ENCODE measurements around the gene CNOT2.

The CNOT2 gene

GRCh38 chr12:70272510-70272909, 29.3 kb downstream of the CNOT2 start:
- DNase-seq, result no peak
- peak overlapping the region; percentile 10 for H3K27ac Mint-ChIP-seq
- H3K4me1 Mint-ChIP-seq, result peaks cover 53% of the 10 kb centered on the region
- no peaks in the 10 kb centered on the region for H3K27me3 Mint-ChIP-seq (ENCODE audit: low read depth, poor library complexity)
- peaks cover 33% of the 10 kb centered on the region for H3K9me3 Mint-ChIP-seq
- H3K4me3 Mint-ChIP-seq, result no peak overlapping the region
- TF ChIP-seq CTCF (IDR thresholded peaks at IDR 0.05), result no peak
- H3K36me3 Mint-ChIP-seq (ENCODE audit: low read depth), result peaks cover 67% of the 10 kb centered on the region

DNA sequence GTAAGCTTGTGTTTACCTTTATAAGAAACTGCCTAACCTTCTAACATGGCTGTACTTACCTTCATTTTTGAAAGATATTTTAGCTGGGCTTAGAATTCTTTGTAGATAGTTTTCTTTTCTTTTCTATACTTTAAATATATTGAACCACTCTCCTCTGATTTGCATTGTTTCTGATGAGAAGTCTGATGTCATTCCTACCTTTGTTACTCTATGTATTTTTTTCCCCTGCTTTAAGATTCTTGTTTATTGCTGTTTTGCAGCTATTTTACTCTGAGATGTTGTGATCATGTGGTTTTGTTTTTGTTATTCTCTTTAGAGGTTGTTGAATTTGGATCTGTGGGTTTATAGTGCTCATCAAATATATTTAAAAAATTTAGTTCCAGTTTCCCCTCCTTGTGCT, 31.8 kb downstream of the CNOT2 start:
- no peak overlapping the region for H3K27ac Mint-ChIP-seq
- H3K4me1 Mint-ChIP-seq, result peaks cover 32% of the 10 kb centered on the region
- DNase-seq, result no peak
- peaks cover 28% of the 10 kb centered on the region for H3K9me3 Mint-ChIP-seq
- no peaks in the 10 kb centered on the region for H3K27me3 Mint-ChIP-seq (ENCODE audit: low read depth, poor library complexity)
- peaks cover 72% of the 10 kb centered on the region for H3K36me3 Mint-ChIP-seq (ENCODE audit: low read depth)
- H3K4me3 Mint-ChIP-seq, result no peak overlapping the region
- TF ChIP-seq CTCF (IDR thresholded peaks at IDR 0.05), result no peak

DNA sequence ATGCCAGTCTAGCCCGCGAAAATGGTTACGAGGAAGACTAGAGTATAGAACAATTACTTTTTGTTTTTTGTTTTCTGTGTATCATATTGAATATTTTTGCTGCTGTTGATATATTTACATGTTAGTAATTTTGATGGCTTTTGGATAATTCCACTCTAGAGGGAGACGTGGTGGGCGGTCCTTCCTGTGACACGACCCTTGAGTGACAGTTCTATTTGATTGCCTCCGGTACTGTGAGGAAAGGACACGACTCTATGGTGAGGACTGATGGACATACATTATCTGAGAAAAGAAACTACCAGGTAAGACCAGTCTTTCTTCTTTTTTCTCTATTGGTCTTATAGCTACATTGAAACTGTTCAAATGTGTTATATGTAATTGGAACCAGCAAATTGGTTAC, 34.7 kb downstream of the CNOT2 start:
- no peak for TF ChIP-seq CTCF (IDR thresholded peaks at IDR 0.05)
- Mint-ChIP-seq H3K27me3 (ENCODE audit: low read depth, poor library complexity) (no peaks in the 10 kb centered on the region), H3K4me1 (peaks cover 3% of the 10 kb centered on the region), H3K9me3 (peaks cover 28% of the 10 kb centered on the region), H3K4me3 (no peak overlapping the region), H3K36me3 (ENCODE audit: low read depth) (peaks cover 76% of the 10 kb centered on the region), H3K27ac (no peak overlapping the region)
- no peak for DNase-seq

- Mint-ChIP-seq H3K9me3 (peaks cover 19% of the 10 kb centered on the region), H3K36me3 (ENCODE audit: low read depth) (peaks cover 73% of the 10 kb centered on the region), H3K27me3 (ENCODE audit: low read depth, poor library complexity) (no peaks in the 10 kb centered on the region), H3K4me3 (no peak overlapping the region), H3K27ac (no peak overlapping the region), H3K4me1 (no peaks in the 10 kb centered on the region)
- no peak for TF ChIP-seq CTCF (IDR thresholded peaks at IDR 0.05)
- DNase-seq, result no peak
Observed at GRCh38 chr12:70278945-70279344, 35.7 kb downstream of the CNOT2 start.

DNA sequence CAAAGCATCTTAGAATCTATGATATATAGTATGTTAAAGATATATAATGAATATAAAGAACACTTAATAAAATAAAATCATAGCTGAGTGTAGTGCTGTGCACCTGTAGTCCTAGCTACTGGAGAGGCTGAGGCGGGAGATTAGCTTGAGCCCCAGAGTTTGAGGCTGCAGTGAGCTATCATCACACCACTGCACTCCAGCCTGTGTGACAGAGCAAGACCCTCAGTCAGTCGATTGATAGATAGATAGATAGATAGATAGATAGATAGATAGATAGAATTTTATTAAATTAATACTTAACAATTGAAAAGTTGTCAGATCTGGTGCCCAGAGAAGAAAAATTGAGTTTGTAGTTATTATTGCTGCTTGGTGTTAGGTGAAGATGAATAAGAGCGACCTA, 40.0 kb downstream of the CNOT2 start:
- no peaks in the 10 kb centered on the region for H3K4me1 Mint-ChIP-seq
- no peak for TF ChIP-seq CTCF (IDR thresholded peaks at IDR 0.05)
- H3K4me3 Mint-ChIP-seq, result no peak overlapping the region
- H3K27me3 Mint-ChIP-seq (ENCODE audit: low read depth, poor library complexity), result no peaks in the 10 kb centered on the region
- no peak for DNase-seq
- peaks cover 71% of the 10 kb centered on the region for H3K36me3 Mint-ChIP-seq (ENCODE audit: low read depth)
- H3K27ac Mint-ChIP-seq, result no peak overlapping the region
- H3K9me3 Mint-ChIP-seq, result no peaks in the 10 kb centered on the region

DNA sequence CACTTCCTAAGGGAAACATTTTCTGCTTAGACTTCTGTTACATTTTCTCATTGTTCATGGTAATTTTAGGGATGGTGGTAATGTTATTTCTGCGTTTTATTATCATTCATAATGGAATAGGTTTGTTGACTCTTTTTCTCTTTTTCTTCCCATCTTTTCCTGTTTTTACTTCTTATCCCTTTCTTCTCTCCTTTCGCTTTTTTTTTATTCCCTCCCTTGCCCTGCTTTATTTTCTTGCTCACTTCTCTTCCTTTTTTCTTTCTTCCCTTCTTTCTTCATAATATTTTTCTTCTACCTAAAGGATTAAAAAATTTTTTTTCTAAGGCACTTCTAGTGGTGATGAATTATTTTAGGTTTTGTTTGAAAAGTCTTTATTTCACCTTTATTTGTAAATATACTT, 45.6 kb downstream of the CNOT2 start:
- Mint-ChIP-seq H3K4me3 (no peak overlapping the region), H3K4me1 (peaks cover 20% of the 10 kb centered on the region), H3K27ac (no peak overlapping the region), H3K9me3 (peaks cover 4% of the 10 kb centered on the region), H3K36me3 (ENCODE audit: low read depth) (peaks cover 83% of the 10 kb centered on the region), H3K27me3 (ENCODE audit: low read depth, poor library complexity) (no peaks in the 10 kb centered on the region)
- no peak for TF ChIP-seq CTCF (IDR thresholded peaks at IDR 0.05)
- no peak for DNase-seq
